K562 (cell line): ENCODE measurements around the gene FDX2. TPM values are rescaled to one million over a fixed set of nuclear protein-coding genes. Genes with fewer than 3 reads are reported as not detected.

ENCODE experiments used
- ADNP ChIP-seq: fragments of 200-800 bp; sonication (Bioruptor generic); IDR thresholded peaks from 2 replicates; pipeline ENCODE4 v1.6.1; 2016; ENCODE audit warnings: missing genetic modification characterization, missing compliant biosample characterization
- AFF1 ChIP-seq, 2 experiments: fragments of 450-650 bp; IDR thresholded peaks; 2 replicates each; pipeline ENCODE4 v1.6.1; 2018; ENCODE audit warnings: mild to moderate bottlenecking in 2 of 2, low read depth in 1 of 2; ENCODE audit not compliant: partially characterized antibody in 2 of 2
- DLX4 ChIP-seq: fragments of 250-450 bp; sonication (Bioruptor Pico); IDR thresholded peaks from 2 replicates; pipeline ENCODE4 v1.6.1; 2021; ENCODE audit warnings: mild to moderate bottlenecking
- HDAC2 ChIP-seq: fragments of 450-650 bp; IDR thresholded peaks from 2 replicates; pipeline ENCODE4 v1.6.1; 2016; ENCODE audit warnings: mild to moderate bottlenecking
- HINFP ChIP-seq: fragments of 450-650 bp; conservative IDR thresholded peaks from 2 replicates; pipeline ENCODE4 v1.6.1; 2016; ENCODE audit warnings: missing genetic modification characterization, low read depth, mild to moderate bottlenecking, control low read depth, missing compliant biosample characterization
- HIVEP1 ChIP-seq: fragments of 250-450 bp; sonication (Bioruptor Pico); IDR thresholded peaks from 2 replicates; pipeline ENCODE4 v1.4.0; 2020; ENCODE audit warnings: mild to moderate bottlenecking
- HMG20A ChIP-seq: fragments of 450-650 bp; formaldehyde crosslinking; conservative IDR thresholded peaks from 2 replicates; pipeline ENCODE4 v1.4.0; 2020; ENCODE audit warnings: mild to moderate bottlenecking, mixed read lengths
- SRSF7 ChIP-seq: fragments of 200-400 bp; formaldehyde crosslinking; optimal IDR thresholded peaks from 2 replicates; pipeline ENCODE3; 2017; ENCODE audit warnings: mild to moderate bottlenecking, low read depth, low read length
- TBL1XR1 ChIP-seq, 2 experiments: IDR thresholded peaks; 2 replicates each; pipeline ENCODE4 v1.6.1; 2012; ENCODE audit warnings: improper control_type of control experiment in 2 of 2, low read length in 2 of 2, mild to moderate bottlenecking in 1 of 2
- USF2 ChIP-seq: sonication (generic); formaldehyde crosslinking; IDR thresholded peaks from 2 replicates; pipeline ENCODE4 v1.5.0; 2020; ENCODE audit warnings: missing genetic modification reagents
- ZBTB26 ChIP-seq: fragments of 450-650 bp; formaldehyde crosslinking; IDR thresholded peaks from 2 replicates; pipeline ENCODE4 v1.4.0; 2022; ENCODE audit warnings: missing genetic modification characterization
- ZNF282 ChIP-seq: sonication (generic); formaldehyde crosslinking; IDR thresholded peaks from 2 replicates; pipeline ENCODE4 v1.8.1; 2023; ENCODE audit warnings: missing genetic modification reagents
- ZNF449 ChIP-seq: fragments of 250-450 bp; sonication (Bioruptor Pico); IDR thresholded peaks from 2 replicates; pipeline ENCODE4 v1.8.0; 2022; ENCODE audit warnings: moderate library complexity, mild to moderate bottlenecking, inconsistent platforms
- ZNF586 ChIP-seq: fragments of 450-650 bp; formaldehyde crosslinking; conservative IDR thresholded peaks from 2 replicates; pipeline ENCODE4 v1.4.0; 2020; ENCODE audit warnings: mild to moderate bottlenecking, moderate library complexity
- ZNF695 ChIP-seq: fragments of 450-650 bp; formaldehyde crosslinking; IDR thresholded peaks from 2 replicates; pipeline ENCODE4 v1.4.0; 2020; ENCODE audit warnings: mild to moderate bottlenecking, moderate library complexity
- ZNF717 ChIP-seq: fragments of 250-450 bp; sonication (Bioruptor Pico); IDR thresholded peaks from 2 replicates; pipeline ENCODE4 v1.5.0; 2021
- ZNF76 ChIP-seq: fragments of 250-450 bp; sonication (Bioruptor Pico); IDR thresholded peaks from 2 replicates; pipeline ENCODE4 v1.4.0; 2020; ENCODE audit warnings: mild to moderate bottlenecking, moderate library complexity, borderline replicate concordance
- polyA plus RNA-seq, 8 experiments: library from polyadenylated mRNA; depleted of rRNA in 4 of 8; stranded (reverse) in 5 of 8; unstranded in 3 of 8; fragments of >200 nt; fragmentation: Nextera tagmentation in 2 of 8; fragmentation: Illumina TruSeq in 1 of 8; extraction: Ambion mirVana in 2 of 8; extraction: Trizol in 1 of 8; gene quantifications; 2 replicates each; pipeline versions ENCODE4 v1.2.1 to v1.2.3, GENCODE V29; 2011 to 2014; ENCODE audit warnings: inconsistent platforms in 1 of 8, missing spikeins in 1 of 8
- total RNA-seq, 7 experiments: library from RNA; depleted of rRNA in 6 of 7; stranded (reverse); fragments of >200 nt in 6 of 7; fragmentation: Illumina TruSeq in 2 of 7; extraction: Trizol in 2 of 7; gene quantifications; 2 replicates each; pipeline versions ENCODE4 v1.2.1 to v1.2.3, GENCODE V29; 2011 to 2021; ENCODE audit warnings: low replicate concordance in 1 of 7

The FDX2 gene
- total and polyA plus RNA-seq, 9 of the 15 experiments (the other 6 are each of a cell fraction or from before 2014, with no cell fraction given), result 2.5 to 49.8 (median 29.7) TPM

- TF ChIP-seq ZNF449 (CRISPR knock-in tag) (peak; percentile 52; the same call in 1 of the 2 replicates), ZBTB26 (CRISPR knock-in tag) (peak; percentile 71; the same call in 1 of the 2 replicates), HDAC2 (peak; percentile 22), AFF1 (IDR thresholded peaks at IDR 0.05; ENCODE audit: low read depth in 1 of 2, partially characterized antibody in 2 of 2) (no peak), ZNF282 (CRISPR knock-in tag) (no peak), TBL1XR1 (IDR thresholded peaks at IDR 0.05; ENCODE audit: low read length in 2 of 2) (peak in 1 of 2 experiments; percentile 53; a peak in 1 of 4 replicates), DLX4 (CRISPR knock-in tag) (no peak), HMG20A (CRISPR knock-in tag) (no peak), HINFP (tag) (no peak), ADNP (tag) (no peak), ZNF717 (CRISPR knock-in tag) (no peak), ZNF586 (CRISPR knock-in tag) (no peak), USF2 (no peak), ZNF695 (CRISPR knock-in tag) (no peak), ZNF76 (CRISPR knock-in tag) (no peak), SRSF7 (no peak), HIVEP1 (CRISPR knock-in tag) (no peak)
These were observed 16.0 kb downstream of the FDX2 start (continued) for GRCh38 chr19:10299545-10300458.
